HepG2 (cell line): Measurements from ENCODE around the gene CARS2.

Experiments used
- GFI1 ChIP-seq: sonication (generic); formaldehyde crosslinking; IDR thresholded peaks from 2 replicates; pipeline ENCODE4 v1.5.0; 2020; ENCODE audit warnings: missing genetic modification reagents, mild to moderate bottlenecking, borderline replicate concordance
- ZNF30 ChIP-seq: sonication (generic); formaldehyde crosslinking; IDR thresholded peaks from 2 replicates; pipeline ENCODE4 v1.5.0; 2020; ENCODE audit warnings: mild to moderate bottlenecking, missing genetic modification reagents
- TF ChIP-seq, protein P1 (sequence below): sonication (generic); formaldehyde crosslinking; IDR thresholded peaks from 2 replicates; pipeline ENCODE4 v1.5.0; 2020; ENCODE audit warnings: mild to moderate bottlenecking, missing genetic modification reagents, moderate library complexity

DNA sequence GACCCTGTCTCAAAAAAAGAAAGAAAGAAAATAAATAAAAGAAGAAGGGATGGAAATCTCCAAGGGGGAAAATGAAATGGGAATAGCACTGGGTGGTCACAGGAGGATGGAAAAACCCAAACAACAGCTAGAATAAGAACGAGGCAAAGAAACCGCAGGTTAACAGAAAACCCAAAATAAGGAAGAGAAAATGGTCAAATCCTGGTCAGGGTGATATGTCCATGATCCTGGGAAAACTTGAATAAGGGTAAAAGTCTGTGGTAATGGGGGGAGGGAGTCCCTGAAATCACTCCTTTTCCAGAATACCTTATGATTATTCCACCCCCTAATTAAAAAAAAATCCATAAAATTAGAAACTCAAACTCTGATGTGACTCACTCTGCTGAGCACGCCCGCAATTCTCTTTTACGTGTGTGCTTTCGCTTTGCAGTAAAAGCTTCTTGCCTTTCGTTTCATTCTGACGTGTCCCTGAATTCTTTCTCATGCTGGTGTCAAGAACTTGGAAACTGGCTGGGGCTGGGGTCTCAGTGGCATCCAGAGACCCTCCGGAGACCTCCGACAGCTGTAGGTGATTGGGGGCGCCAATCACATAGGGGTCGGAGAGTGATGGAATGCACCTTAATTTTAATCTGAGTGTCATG, 94.8 kb downstream of the CARS2 start:
- no peak for TF ChIP-seq ZNF30 (CRISPR knock-in tag)
- TF ChIP-seq, protein P1, sequence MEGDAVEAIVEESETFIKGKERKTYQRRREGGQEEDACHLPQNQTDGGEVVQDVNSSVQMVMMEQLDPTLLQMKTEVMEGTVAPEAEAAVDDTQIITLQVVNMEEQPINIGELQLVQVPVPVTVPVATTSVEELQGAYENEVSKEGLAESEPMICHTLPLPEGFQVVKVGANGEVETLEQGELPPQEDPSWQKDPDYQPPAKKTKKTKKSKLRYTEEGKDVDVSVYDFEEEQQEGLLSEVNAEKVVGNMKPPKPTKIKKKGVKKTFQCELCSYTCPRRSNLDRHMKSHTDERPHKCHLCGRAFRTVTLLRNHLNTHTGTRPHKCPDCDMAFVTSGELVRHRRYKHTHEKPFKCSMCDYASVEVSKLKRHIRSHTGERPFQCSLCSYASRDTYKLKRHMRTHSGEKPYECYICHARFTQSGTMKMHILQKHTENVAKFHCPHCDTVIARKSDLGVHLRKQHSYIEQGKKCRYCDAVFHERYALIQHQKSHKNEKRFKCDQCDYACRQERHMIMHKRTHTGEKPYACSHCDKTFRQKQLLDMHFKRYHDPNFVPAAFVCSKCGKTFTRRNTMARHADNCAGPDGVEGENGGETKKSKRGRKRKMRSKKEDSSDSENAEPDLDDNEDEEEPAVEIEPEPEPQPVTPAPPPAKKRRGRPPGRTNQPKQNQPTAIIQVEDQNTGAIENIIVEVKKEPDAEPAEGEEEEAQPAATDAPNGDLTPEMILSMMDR (CRISPR knock-in tag) = no peak
- TF ChIP-seq GFI1 (CRISPR knock-in tag) = no peak
